Gastroesophageal sphincter (tissue), 4 donors: Measurements from ENCODE around the gene GNAQ. TPM values are rescaled to one million over a fixed set of nuclear protein-coding genes. Genes with fewer than 3 reads are reported as not detected.

Source experiments
- ATAC-seq: fragments of 150-250 bp; one replicate; pipeline ENCODE4 v1.9.1; 2016; ENCODE audit warnings: mild to moderate bottlenecking, moderate library complexity
- H3K27ac ChIP-seq, 4 donors: fragments of 200-600 bp; sonication (generic) in 3 of 4; 1 replicate in 3 of 4; 2 replicates in 1 of 4; pipeline ENCODE4 v1.5.1; 2016 to 2019
- H3K27me3 ChIP-seq: fragments of 200-600 bp; sonication (generic); one replicate; pipeline ENCODE4 v1.5.1; 2019
- H3K36me3 ChIP-seq, 2 donors: fragments of 200-600 bp; sonication (generic); one replicate each; pipeline ENCODE4 v1.5.1; 2019; ENCODE audit warnings: control low read depth in 1 of 2
- H3K4me1 ChIP-seq, 3 donors: fragments of 200-600 bp; sonication (generic); 1 replicate in 2 of 3; 2 replicates in 1 of 3; pipeline ENCODE4 v1.5.1; 2016 to 2019; ENCODE audit warnings: control low read depth in 2 of 3
- H3K4me3 ChIP-seq, 2 donors: fragments of 200-600 bp; sonication (generic); one replicate each; pipeline ENCODE4 v1.5.1; 2019; ENCODE audit warnings: mild to moderate bottlenecking in 1 of 2, moderate library complexity in 1 of 2
- H3K9me3 ChIP-seq, 3 donors: fragments of 200-600 bp; sonication (generic); one replicate each; pipeline ENCODE4 v1.5.1; 2017 to 2019; ENCODE audit warnings: control low read depth in 2 of 3
- CTCF ChIP-seq, 4 experiments: fragments of 200-600 bp in 2 of 4; fragments of 450-650 bp in 2 of 4; sonication (generic) in 1 of 4; IDR thresholded peaks; one replicate each; pipeline ENCODE4 v1.5.1; 2017 to 2019; ENCODE audit warnings: antibody characterized with exemption in 4 of 4, mild to moderate bottlenecking in 2 of 4, moderate library complexity in 2 of 4
- EP300 ChIP-seq: sonication (generic); formaldehyde crosslinking; IDR thresholded peaks from one replicate; pipeline ENCODE4 v1.6.1; 2017; ENCODE audit warnings: antibody characterized with exemption, mild to moderate bottlenecking
- POLR2A ChIP-seq, 2 donors: fragments of 450-650 bp; IDR thresholded peaks; one replicate each; pipeline ENCODE4 v1.6.1; 2017; ENCODE audit warnings: antibody characterized with exemption in 2 of 2, mild to moderate bottlenecking in 2 of 2, moderate library complexity in 1 of 2
- POLR2AphosphoS5 ChIP-seq: sonication (generic); formaldehyde crosslinking; IDR thresholded peaks from one replicate; pipeline ENCODE4 v1.6.1; 2017; ENCODE audit warnings: antibody characterized with exemption
- WGBS, 2 donors: methylation state at CpG; one replicate each; pipeline ENCODE4 v1.1.5; 2018; ENCODE audit warnings: low coverage in 1 of 2; 5-methylcytosine and 5-hydroxymethylcytosine counted together
- total RNA-seq, 4 donors: library from RNA; depleted of rRNA; stranded (reverse); fragments of >200 nt; gene quantifications; one replicate each; pipeline ENCODE4 v1.1.0, GENCODE V29; 2016

Gene GNAQ
- total RNA-seq, 4 donors from 2014 or later: 57.6 to 86.4 (median 70.8) TPM

DNA sequence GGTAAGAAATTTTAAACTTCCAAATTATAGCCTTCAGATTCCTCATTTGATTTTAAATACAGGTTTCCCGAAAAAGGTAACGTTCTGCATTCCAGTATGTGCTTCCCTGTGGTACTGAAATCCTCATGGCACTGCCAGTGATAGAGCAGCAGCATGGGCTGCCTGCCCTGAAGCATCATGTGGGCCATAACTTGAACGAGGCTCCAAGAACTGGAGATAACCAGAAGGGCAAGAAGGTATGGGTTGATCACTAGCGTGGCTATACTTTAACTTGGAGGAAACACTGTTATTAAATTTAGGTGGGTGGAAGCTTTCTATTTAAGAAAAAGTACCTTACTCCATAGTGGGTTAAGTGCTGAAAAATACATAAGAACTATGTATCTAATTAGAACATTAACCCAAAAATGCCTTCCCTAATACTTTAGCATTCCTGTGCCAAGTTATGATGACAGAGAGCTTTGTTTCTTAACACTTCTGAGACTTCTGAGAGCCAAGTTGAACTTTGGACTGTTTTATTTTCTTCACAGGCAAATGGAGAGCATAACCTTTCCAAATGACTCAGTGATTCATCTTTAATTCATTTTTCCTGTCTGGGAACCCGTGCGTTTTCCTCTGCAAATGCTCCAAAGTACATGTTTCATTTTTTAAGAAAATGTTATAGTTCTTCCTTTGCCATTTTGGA is 192.0 kb downstream of the GNAQ start:
- WGBS, 2 donors: 36 to 52% methylated on average over 4 to 6 of the region's 6 CpGs
- TF ChIP-seq POLR2AphosphoS5 (peak; percentile 50), POLR2A (IDR thresholded peaks at IDR 0.05) (no peak), CTCF (IDR thresholded peaks at IDR 0.05) (no peak)
- peaks cover 5 to 33% (median 8%) of the 10 kb centered on the region in 3 donors for H3K4me1 ChIP-seq
- H3K27me3 ChIP-seq: no peaks in the 10 kb centered on the region
- peak overlapping the region in 1 of 4 donors; percentile 43 for H3K27ac ChIP-seq
- ATAC-seq: peak; percentile 63
- no peaks in the 10 kb centered on the region for H3K9me3 ChIP-seq
- no peak overlapping the region for H3K4me3 ChIP-seq
- H3K36me3 ChIP-seq: no peaks in the 10 kb centered on the region

- 50 to 55% methylated on average over 1 of the region's 1 CpG for WGBS, 2 donors
- Histone ChIP-seq H3K36me3 (no peaks in the 10 kb centered on the region), H3K27ac (peak overlapping the region in 1 of 4 donors; percentile 43)
Observed at GRCh38 chr9:77838986-77839385, 192.6 kb downstream of the GNAQ start.

GRCh38 chr9:77834898-77835488 is 196.6 kb downstream of the GNAQ start:
- Histone ChIP-seq H3K27me3 (no peaks in the 10 kb centered on the region), H3K27ac (no peak overlapping the region), H3K9me3 (no peaks in the 10 kb centered on the region), H3K4me3 (no peak overlapping the region), H3K36me3 (no peaks in the 10 kb centered on the region), H3K4me1 (peaks cover 4 to 42% (median 5%) of the 10 kb centered on the region in 3 donors)
- TF ChIP-seq EP300 (no peak), POLR2AphosphoS5 (no peak), POLR2A (IDR thresholded peaks at IDR 0.05) (no peak), CTCF (IDR thresholded peaks at IDR 0.05) (no peak)
- WGBS, 2 donors: 69 to 76% methylated on average over 2 to 4 of the region's 4 CpGs
- no peak for ATAC-seq

More at GRCh38 chr9:77838986-77839385, 192.6 kb downstream of the GNAQ start:
- H3K4me1 ChIP-seq: peaks cover 5 to 33% (median 8%) of the 10 kb centered on the region in 3 donors
- H3K9me3 ChIP-seq: no peaks in the 10 kb centered on the region
- TF ChIP-seq POLR2AphosphoS5 (no peak), POLR2A (IDR thresholded peaks at IDR 0.05) (no peak), EP300 (no peak), CTCF (IDR thresholded peaks at IDR 0.05) (no peak)
- H3K4me3 ChIP-seq: no peak overlapping the region
- H3K27me3 ChIP-seq: no peaks in the 10 kb centered on the region
- ATAC-seq: no peak

DNA sequence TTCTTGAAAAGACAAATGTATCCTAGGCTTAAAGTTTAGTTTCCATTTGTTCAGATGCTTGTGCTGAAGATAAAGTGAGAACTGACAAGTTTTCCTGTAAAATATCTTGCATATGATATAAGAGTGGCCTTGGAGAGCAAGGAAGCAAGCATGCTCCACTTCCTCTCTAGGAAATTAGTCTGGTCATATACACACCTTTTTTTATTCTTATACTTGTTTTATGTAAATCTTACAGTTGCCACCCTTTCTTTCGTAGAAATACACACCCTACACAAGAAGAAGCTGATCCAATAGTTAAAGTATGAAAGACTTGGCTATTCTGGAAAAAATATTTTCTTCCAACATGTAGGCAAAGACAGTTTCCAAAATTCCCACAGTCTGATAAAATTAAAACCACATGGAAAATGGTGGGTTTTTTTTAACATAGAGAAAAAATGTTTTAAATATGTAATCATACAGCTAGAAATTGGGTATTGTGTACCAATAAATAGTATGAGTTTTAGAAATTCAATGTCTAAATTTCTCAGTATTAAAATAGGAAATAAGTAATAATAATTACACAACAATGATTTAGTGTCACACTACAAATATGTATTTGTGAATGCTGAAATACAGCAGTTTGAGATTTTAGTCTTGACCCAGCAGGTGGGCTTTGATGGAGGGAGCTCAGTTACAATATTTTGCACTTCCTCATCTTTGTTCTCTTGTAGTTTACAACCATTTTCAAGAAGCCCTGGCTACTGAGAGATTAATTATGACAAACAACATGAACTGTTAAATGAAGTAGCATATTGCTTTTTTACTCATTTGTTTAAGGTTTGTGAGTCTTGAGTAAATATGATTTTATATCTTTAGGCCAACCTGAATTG is 197.8 kb downstream of the GNAQ start:
- peaks cover 0 to 32% (median 0%) of the 10 kb centered on the region in 3 donors for H3K4me1 ChIP-seq
- H3K27ac ChIP-seq: peak overlapping the region in 1 of 4 donors; percentile 22
- H3K4me3 ChIP-seq: no peak overlapping the region
- ATAC-seq: no peak
- TF ChIP-seq EP300 (no peak), POLR2A (IDR thresholded peaks at IDR 0.05) (no peak)
- no peaks in the 10 kb centered on the region for H3K36me3 ChIP-seq
- no peaks in the 10 kb centered on the region for H3K9me3 ChIP-seq
- 56 to 79% methylated on average over 1 of the region's 1 CpG for WGBS, 2 donors
- H3K27me3 ChIP-seq: no peaks in the 10 kb centered on the region

DNA sequence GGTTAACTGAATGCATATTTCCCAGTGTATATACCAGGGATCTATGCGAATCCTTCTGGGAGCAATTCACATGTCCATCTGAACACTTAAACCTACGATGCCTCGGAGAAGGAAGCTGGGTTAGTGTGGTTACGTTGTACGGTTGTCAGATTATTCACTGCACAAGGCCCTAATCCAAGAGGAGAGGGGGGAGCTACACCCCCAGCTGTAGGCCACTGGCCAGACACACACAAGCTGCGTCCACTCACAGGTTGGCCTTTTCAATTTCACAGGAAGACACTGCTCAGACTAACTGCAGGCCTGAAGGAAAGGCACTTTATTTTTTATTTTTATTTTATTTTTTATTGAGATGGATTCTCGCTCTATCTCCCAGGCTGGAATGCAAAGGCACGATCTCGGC is 199.0 kb downstream of the GNAQ start:
- H3K36me3 ChIP-seq: no peaks in the 10 kb centered on the region
- TF ChIP-seq CTCF (IDR thresholded peaks at IDR 0.05) (no peak), POLR2A (IDR thresholded peaks at IDR 0.05) (no peak), POLR2AphosphoS5 (peak; percentile 26)
- peak overlapping the region in 1 of 4 donors; percentile 22 for H3K27ac ChIP-seq
- H3K27me3 ChIP-seq: no peaks in the 10 kb centered on the region
- no peak overlapping the region for H3K4me3 ChIP-seq
- 47 to 57% methylated on average over 8 to 9 of the region's 9 CpGs for WGBS, 2 donors
- peak; percentile 81 for ATAC-seq
- H3K4me1 ChIP-seq: peaks cover 0 to 32% (median 0%) of the 10 kb centered on the region in 3 donors
- no peaks in the 10 kb centered on the region for H3K9me3 ChIP-seq
